NCI-H345 treated with DMSO at 0.1 percent for 48 hours (cell line): ENCODE results near the gene TCF3.

Experiments
- DNase-seq: peaks from one replicate; lab custom pipeline; 2025; ENCODE audit not compliant: unreplicated experiment; lab: John Stamatoyannopoulos, UW

Gene TCF3

DNA sequence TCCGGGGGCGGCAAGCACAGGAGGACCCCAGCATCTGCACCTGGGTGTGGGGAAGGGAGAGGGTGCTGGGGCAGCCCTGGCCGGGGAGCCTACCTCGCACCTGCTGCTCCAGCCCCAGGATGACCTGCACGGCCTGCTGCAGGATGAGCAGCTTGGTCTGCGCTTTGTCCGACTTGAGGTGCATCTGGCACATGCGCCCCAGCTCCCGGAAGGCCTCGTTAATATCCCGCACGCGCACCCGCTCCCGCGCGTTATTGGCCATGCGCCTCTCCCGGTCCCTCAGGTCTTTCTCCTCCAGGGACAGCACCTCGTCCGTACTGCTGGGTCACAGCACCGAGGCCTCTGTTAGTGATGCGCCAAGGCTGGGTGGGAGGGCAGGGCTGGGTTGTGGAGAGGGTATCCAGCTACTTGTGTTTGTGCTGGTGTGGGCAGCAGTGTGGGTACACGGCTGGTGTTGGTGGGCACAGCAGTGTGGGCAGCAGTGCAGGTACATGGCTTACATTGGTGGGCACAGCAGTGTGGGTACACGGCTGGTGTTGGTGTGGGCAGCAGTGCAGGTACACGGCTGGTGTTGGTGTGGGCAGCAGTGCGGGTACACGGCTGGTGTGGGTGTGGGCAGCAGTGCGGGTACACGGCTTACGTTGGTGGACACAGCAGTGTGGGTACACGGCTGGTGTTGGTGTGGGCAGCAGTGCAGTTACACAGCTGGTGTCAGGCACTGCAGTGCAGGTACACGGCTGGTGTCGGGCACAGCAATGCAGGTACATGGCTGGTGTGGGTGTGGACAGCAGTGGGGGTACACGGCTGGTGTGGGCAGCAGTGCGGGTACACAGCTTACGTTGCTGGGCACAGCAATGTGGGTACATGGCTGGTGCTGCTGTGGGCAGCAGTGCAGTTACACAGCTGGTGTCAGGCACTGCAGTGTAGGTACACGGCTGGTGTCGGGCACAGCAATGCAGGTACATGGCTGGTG, 40.0 kb downstream of the TCF3 start:
- no peak for DNase-seq

DNA sequence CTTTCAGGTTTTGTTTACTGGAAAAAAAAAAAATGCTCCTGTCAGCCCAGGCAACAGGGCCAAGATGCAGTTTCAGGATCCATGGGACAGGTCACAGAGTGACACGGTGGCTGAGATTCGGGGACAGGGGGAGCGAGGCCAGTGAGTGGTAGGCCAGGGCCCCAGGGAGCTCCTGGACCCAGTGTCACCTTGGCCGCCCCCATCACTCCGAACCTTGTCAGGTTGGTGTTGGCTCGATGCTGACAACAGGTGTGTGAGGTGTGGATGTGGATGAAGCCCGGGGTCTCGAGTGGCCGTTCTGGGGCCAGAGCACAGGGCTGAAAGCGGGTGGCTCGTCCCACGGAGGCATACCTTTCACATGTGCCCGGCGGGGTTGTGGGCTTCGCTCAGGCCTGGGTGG, 41.1 kb downstream of the TCF3 start:
- DNase-seq: no peak

DNA sequence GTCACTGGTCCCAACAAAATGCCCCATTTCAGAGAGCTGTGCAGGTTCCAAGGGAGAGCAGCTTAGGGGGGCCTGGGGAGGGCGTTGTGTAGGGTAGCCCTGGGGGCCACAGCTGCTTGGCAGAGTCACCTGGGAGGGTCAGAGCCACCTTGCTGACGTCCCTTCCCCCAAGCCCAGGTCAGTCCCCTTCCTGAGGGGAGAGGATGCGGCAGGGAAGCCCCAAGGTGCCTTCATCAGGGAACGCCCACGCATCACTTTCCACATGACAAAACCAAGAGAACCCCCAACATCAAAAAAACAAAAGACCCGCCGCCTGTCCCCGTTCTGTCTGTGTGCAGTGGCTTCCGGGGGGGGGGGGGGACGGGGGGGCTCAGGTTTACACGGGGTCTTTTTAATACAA, 41.8 kb downstream of the TCF3 start:
- DNase-seq: no peak

DNA sequence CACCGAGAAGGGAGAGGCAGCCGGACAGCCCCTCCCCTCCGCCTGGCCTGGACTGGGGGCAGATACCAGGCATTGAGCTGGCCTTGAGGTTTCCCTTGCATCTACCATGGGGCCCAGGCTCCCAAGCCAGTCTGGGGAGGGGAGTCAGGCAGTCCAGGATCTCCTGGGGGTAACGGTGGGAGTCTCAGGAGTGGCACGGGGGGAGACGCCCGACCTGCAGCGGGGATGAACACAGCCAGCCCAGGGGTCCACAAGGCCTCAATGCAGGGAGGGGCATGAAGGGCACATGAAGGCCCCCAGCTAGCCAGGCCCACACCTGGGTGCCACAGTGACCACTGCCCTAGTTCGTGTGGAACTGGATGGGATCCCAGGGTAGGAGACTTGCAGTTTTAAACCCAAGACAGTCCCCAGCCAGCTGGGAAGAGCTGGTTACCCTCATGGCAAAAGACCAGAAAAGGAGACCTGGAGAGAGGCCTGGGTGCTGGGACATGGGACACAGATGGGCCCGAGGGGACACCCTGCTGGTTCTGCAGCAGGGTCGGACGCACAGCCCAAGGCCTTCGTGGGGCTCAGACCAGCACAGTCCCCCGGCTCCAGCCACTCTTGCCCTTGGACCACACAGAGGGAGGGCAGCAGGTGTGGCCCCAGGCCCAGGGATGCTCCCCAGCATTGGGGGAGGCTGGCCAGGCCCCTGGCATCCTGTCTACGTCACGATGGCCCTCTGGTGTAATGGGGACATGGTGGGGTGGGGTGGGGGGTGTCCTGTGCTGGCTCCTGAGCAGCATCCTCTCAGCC, 42.5 kb downstream of the TCF3 start:
- no peak for DNase-seq

DNA sequence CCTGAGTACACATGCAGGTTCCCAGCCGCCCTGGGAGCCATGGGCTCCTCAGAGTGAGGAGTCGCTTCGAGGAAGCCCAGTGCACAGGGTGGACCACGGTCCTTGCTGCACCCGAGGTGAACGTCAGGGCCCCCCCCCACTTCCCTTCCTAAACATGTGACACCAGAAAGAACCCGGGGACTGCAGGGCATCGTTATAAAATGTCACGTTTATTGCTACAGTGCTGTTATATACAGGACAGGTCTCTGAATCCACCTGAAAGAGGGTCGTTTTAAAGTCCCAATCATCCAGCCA, 43.4 kb downstream of the TCF3 start:
- DNase-seq: no peak

DNA sequence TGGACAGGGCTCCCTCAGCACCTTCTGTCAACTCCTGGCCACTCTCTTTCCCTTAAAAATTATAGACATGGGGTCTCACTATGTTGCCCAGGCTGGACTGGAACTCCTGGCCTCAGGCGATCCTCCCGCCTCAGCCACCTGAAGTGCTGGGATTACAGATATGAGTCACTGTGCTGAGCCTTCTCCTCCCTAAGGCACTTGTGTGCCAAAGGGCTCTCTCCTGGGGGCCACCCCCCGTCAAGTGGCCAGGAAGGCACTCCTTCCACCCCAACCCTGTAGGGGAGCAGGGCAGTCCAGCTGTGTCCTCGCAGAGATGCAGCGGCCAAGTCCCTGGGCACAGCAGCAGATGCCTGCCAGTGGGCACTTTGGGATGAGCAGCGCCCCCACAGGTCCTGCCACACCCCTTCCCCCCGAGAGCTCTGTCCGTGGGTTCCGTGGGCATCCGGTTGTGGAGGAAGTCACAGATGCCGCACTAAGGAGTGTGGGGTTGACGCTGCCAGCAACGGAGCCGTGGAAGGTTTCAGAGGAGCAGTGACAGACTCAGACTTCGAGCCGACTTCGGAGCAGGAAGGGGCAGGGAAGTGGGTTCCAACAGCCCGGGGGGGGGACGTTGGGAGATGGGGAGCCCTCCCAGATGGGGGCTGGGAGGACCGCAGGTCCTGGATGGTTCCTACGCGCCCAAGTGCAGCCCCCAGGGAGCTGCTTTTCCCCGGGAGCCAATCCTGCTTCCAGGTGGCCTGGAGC, 43.9 kb downstream of the TCF3 start:
- no peak for DNase-seq

DNA sequence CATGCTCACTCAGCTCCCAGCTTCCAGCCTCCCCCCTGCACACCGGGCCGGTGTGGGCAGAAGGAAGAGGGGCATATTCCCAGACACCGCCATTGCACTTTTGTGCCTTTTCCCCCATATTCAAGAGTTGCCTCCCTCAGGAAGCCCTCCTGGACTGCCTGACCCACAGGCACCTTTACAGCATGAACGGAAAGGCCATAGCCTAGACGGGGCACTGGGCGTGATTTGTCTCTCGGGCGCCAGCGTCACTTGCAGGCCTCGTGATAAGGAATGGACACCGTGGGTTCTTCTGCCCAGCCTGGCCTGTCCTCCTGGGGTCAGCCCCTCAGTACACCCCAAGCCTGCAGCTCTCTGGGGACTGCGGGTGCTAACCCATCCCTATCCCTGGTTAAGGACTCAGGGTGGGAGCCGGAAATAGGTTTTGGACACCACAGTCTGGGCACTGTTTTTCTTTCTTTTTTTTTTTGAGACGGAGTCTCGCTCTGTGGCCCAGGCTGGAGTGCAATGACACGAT, 46.2 kb downstream of the TCF3 start:
- DNase-seq: no peak

DNA sequence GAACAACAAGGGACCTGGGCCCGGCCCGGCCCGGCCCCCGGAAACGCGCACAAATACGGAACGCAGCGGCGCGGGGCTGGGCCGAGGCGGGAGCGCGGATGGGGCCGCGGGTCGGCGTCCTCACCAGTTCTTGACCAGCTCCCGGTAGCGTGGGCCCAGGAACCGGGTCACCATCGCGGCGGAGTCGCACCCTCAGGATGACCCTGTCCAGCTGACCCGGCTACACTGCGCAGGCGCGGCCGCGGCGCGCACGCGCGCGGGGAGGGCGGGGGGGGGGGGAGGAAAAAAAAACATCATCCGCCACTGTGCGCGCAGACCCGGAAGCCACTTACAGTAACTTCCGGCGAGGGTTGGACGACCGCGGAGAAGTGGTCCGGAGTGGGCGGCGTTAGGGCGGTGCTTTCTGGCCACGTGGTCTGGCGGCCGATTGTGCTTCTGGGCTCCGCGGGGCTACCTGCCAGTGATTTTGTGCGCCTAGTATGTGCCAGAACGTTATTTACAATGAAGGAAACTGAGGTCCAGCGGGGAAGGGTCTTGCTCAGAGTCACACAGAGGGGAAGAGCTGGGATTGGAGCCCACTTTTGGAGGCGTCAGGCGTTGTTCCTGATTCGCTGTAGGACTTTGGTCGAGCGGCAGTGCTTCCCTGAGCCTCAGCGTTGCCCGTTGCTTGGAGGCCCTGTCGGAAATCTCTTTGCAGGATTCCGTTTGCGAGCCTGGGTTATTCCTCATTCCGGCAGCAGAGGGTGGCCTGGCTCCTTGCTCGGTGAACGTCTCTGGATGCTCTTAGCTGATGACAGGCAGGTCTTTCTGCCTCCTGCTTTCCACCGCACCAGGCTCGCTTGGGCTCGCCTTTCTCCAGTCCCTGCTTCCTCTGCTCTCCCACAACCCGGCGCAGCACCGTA, 46.9 kb downstream of the TCF3 start, which contains the start of gene UQCR11:
TSS of gene UQCR11 (minus strand) at position 227 of the 902 bp plus-strand sequence. CDS start at position 174, 53 bp downstream.
- peak; percentile 92 for DNase-seq

DNA sequence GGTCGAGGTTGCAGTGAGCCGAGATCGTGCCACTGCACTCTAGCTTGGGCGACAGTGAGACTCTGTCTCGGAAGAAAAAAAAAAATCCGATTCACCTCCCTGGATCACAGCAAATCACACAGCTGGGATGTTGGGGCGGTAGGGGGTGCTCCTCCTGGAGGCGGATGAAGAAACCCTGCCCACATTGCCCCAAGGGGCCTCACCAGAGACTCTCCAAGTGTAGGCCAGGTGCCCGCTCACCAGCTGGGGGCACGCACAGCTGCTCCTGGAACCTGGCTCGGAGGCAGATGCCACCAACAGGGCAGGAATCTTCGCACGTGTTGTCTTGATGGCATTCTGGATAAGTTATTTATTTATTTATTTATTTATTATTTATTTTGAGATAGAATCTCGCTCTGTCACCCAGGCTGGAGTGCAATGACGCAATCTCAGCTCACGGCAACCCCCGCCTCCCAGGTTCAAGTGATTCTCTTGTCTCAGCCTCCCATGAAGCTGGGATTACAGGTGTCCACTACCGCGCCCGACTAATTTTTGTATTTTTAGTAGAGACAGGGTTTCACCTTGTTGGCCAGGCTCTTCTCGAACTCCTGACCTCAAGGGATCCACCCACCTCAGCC, 50.2 kb downstream of the TCF3 start:
- DNase-seq: no peak

DNA sequence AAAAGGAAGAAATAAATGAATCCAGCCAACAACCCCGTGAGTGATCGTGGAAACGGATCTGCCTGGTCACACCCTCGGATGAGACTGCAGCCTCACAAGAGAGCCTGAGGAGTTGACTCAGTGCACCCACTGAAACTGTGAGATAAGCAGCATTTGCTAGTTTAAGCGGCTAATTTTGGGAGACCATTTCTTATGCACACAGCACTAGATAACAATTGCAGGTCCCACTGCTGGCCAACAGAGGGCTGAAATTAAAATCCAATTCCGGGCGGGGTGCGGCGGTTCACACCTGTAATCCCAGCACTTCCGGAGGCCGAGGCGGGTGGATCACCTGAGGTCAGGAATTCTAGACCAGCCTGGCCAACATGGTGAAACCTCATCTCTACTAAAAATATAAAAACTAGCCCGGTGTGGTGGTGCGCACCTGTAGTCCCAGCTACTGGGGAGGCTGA, 50.8 kb downstream of the TCF3 start:
- DNase-seq: no peak

DNA sequence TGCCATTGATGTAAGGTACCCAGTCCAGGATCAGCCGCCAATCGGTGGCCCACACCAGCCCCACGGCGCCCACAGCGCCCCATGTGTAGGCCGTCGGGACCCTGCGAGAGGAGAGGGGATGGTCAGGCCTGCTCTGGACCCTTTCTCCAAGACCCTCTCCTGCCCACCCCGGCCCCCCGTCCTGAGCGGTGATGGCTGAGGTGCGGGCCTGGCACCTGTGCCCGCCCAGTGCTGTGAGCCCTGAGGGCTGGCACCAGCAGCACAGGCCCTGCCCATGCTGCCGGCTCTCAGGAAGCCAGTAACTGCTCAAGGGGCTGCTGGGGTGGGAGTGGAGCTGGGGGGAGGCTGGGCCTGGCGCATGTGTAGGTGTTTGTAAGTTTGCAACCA, 53.0 kb downstream of the TCF3 start:
- no peak for DNase-seq

DNA sequence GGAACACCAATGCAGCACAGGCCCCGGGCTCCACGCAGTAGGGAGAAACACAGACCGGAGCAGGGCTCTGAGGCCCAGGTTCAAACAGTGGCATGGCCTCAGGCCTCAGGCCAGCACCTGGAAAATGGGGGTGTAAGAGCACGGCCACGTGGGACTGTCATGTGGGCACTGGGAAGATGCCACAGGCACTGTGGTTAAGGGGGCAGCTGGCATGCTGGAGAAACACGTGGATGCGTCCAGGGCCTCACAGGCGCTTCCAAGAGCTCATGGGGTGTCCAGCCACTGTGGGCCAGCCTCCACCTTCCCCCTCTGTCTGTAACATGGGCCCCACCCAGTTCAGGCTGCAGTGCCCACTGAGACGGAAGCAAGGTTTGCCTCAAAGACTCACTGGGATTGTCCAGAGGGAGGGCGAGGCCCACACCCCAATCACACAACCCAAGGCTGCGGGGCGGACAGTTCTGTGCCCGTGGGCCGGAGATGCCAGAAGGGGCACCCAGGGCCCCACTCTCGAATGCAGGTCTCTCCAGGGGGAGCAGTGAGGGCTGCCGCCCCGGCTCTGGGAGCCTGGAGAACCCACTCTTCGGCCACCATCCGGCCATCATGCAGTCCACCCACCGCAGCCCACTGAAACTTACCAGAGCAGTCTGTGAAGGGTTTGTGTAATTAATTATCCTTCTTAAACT, 53.5 kb downstream of the TCF3 start:
- no peak for DNase-seq

DNA sequence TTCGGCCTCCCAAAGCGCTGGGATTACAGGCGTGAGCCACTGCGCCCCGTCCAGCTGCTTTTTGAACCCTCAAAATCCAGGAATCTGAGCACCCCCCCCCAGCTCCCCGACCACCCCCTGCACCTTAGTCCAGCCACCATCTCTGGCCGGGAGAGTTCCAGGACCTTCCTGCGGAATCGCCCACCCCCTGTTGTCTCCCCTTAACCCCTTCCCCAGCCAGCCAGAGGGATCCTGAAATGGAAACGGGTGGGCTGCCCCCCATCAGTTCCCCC, 59.0 kb downstream of the TCF3 start:
- no peak for DNase-seq

DNA sequence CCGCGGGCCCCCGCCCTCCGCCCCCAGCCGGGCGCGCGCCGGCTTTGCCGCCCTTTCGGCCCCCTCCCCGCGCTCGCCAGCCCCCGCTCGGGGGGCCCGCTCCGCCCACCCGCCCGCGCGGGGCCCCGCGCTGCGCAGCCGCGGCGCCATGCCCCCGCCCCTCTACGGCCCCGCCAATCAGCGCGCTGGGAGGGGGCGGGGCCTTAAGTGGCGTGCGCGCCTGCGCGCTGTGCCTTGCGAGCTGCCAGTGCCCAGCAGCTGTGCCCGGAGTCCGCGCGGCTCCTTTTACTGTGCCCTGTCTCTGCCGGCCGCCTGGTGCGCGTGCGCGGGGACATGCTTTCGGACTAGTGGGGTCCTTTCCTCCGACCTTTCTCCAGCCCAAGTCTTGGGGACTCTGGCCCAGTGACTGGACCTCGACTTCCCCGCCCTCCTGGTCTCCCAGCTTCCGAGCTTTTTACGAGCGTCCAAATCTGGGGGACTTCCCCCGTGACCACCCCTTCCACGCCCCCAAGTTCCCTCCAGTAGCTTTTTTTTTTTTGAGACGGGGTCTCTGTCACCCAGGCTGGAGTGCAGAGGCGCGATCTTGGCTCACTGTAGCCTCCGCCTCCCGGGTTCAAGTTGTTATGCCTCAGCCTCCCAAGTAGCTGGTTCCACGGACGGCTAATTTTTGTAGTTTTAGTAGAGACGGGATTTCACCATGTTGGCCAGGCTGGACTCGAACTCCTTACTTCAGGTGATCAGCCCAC, 59.5 kb downstream of the TCF3 start, which contains the start of gene MBD3:
TSS of gene MBD3 (minus strand) at position 111 of the 746 bp plus-strand sequence. CDS start 234 bp downstream, outside the sequence.
- peak; percentile 82 for DNase-seq

DNA sequence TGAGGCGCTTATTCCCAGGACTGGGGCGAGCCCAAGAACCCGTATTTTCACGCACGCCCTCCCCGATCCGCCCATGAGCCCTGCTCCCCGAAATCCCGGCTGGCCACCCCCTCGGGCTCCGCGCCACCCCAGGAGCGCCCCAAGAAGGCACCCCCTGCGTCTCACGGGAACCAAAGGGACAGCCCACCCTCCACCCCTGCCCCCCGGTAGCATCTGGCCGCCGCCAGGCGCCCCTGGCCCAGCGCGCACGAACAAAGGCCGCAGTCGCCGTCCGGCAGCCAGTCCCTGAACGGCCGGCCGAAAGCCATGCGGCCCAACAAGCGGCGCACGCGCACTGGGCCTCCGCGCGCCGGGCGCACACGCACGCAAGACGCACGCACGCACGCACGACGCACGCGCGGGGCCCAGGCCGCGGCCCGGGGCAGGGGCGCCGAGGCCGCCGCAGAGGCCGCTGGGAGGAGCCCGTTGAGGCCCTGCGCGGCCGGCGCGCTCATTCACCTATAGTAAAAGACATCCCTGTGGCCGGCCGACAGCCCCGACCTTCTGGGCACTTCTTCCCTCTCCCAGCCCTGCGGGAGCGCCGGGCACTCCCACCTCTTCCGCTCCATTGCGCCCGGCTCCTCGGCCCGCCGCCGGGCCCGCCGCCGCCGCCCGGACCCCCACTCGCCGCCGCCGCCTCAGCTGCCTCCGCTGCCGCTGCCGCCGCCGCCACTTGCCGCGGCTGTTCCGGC, 60.2 kb downstream of the TCF3 start:
- DNase-seq: peak; percentile 83

DNA sequence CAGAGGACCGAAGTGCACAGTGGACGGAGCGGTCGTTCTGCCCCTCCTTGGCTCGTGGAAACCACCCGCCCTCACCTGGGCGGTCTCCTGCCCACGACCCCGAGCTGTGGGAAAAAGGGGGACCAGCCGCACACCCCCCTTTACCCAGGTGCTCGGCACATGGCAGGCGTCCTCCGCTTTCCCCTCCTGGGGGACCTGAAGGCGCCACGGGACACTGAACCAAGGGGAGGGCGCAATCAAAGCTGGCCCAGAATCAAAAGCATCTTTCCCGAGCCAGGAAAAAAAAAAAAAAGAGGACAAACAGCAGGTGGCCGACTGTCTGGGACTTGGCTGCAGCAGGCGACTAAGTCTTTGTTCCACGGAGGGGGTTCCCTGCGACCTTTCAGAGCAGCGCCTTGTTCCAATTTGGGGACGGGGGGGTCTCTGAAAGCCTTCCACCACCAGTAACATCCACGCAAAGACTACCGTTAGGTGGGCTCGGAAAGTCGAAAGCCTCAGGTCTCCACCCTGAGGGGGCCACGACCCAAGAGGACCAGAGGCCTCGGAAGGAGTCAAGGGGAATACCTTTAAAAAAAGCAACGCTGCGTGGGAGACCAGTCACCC, 60.9 kb downstream of the TCF3 start:
- no peak for DNase-seq

DNA sequence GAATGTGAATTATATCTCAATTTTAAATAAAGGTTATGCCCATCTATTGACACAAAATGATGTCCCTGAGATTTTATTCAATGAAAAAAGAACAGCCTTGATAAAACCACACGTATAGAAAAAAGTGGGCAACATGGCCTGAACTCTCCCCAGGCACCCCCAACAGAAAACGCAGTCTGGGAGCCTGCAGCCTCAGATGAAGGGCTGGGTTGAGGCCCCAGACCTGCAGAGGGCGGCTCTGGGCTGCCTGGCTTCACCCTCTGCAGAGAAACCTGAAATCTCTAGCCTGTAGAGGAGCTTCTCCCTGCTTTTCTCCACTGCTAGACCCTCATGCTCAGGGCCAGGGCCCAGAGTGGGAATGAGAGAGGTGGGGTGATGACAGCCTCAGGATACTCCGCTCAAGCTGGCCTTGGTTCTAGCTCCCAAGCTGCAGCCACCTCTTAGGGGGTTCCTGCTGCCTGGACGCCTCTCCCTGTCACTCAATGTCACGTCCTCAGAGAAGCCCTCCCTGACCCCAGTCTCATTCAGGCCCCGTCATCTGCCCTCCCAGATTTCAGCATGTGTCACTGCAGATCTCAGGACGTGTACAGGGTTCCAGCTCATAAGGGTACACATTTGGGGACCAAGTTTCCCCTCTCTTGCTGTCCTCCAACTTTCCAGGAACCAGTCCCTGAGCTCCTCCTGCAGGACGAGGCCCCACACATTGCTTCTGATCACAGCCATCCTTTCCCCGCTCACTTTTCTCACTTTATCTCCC, 61.6 kb downstream of the TCF3 start:
- DNase-seq: no peak
